HG03175 (cell line): Measurements from ENCODE around the gene HCFC1R1.

Experiments
- ATAC-seq: cut with Tn5 transposase; IDR thresholded peaks from one replicate; pipeline ENCODE4 v1.9.1; 2021; ENCODE audit warnings: mild to moderate bottlenecking, moderate library complexity; ENCODE audit not compliant: unreplicated experiment

The HCFC1R1 gene

DNA sequence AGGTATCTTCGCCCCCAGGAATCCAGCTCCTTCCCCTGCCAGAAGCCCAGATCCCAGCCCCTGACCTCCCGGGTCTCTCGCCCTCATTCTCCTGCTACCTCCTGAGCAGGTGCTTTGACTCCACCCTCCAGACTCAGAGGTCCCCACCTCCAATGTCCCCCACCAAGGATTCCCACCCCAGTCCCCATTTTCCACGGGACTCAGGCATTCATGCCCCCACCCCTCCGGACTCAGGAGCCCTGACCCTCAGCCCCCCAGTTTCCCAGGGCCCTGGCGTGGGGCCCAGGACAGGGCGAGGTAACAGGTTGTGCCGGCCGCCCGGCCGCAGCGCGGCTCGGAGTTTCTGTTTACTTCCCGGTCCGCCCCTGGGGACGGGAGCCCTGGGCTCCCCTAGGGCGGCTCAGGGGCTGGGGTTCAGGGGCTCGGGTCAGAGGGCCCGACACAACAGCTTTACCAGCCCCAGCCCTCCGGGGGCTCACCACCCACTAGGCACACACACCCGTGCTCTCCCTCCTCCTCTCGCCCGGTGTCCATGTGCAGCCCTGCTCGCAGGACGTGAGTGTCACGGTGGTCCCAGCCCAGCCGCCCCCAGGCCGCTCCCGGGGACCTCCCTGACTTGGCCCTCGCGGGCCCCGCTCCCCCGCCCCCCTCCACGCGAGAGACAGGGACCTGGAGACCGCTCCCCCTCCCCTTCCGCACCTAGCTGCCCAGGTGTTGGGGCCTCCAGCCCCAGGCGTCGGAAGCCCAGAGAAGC is 12.4 kb upstream of the HCFC1R1 start:
- no peak for ATAC-seq

DNA sequence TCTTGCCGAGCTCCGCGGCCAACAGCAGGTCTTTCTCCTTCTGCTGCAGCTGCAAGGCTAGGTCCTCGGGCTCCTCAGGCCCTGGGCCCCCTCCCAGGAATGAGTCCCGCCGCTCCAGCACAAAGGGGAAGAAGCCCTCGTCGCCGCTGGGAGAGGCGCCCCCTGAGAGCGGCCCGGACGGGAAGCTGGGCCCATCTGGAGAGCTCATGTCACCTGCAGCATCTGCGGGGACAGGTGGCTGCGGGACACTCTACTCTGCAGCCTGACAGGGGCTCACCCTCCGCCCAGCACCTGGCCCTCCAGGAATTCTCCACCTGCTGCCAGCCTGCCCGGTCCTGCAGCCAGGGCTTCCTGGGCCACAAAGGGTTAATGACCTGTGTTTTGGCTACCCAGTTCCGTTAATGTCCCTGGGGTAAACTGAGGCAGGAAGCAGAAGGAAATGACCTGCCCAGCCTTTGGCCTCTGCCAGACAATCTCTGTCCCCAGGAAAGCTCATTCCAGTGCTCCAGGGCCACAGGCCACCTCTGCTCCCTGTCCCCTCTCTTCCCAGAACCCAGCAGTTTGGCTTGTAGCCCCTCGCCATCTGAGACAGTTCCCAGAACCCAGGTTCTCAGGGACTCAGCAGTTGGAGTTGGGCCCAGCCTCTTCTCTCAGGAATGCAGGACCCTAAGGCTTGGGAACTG is 11.7 kb upstream of the HCFC1R1 start:
- ATAC-seq: no peak

DNA sequence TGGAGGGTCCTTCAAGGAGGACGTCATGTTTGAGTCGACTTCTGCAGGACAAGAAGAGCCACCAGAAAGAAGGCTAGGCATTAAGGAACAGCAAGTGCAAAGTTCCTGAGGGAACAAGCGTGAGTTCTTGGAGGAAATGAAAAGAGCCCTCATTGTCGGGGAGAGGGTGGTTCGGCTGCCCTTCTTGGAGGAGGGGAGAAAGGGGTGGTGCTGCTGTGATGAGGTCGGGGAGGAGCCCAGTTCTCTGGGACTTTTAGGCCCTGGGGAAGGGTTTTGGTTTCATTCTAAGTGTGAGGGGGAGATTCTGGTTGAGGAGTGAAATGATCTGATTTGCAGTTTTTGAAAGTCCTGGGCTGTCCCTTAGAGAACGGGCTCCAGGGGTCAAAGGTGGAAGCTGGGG is 8.9 kb upstream of the HCFC1R1 start:
- ATAC-seq: no peak

DNA sequence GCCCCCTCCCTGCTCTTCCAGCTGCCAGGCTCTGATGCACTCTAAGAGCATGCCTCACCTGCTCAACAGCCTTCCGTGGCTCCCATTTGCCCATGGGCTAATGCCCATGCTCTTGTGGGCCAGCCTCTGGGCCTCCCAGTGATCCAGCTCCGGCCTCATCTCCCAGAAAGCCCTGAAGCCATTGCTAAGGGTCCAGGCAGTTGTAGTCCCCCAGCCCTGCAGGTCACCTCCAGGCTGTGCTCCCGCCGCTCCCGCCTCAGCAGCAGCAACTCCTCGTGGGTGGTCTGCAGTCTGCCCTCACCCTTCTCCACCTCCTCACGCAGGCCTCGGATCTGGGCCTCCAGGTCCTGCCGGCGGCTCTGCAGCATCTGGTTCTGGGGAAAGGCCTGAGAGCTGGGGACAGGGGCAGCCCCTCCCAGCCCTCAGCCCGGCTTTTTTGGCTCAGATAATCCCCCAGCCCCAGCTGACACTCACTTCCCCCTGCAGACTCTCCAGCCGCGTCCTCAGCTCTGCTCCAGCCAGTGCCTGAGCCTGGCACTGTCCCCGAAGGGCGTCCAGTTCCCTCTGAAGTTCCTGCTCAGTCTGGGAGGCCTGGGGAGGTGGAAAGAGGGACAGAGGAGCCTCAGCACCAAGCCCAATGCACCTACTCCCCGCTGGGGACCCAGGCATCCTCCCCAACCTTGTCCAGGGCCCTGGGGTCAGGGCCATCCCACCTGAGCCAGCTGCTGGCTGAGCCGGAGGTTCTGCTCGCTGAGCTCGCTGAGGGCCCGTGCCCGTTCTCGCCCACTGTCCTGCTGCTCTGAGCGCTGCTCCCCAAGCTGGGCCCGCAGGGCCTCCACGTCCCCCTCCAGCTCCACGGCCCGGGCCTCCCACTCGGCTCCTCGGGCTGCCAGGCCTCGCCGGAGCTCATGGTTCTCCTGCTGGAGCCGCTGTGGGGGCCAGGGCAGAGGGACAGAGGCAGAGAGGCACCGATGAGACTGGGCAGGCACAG is 6.8 kb upstream of the HCFC1R1 start:
- ATAC-seq: no peak

DNA sequence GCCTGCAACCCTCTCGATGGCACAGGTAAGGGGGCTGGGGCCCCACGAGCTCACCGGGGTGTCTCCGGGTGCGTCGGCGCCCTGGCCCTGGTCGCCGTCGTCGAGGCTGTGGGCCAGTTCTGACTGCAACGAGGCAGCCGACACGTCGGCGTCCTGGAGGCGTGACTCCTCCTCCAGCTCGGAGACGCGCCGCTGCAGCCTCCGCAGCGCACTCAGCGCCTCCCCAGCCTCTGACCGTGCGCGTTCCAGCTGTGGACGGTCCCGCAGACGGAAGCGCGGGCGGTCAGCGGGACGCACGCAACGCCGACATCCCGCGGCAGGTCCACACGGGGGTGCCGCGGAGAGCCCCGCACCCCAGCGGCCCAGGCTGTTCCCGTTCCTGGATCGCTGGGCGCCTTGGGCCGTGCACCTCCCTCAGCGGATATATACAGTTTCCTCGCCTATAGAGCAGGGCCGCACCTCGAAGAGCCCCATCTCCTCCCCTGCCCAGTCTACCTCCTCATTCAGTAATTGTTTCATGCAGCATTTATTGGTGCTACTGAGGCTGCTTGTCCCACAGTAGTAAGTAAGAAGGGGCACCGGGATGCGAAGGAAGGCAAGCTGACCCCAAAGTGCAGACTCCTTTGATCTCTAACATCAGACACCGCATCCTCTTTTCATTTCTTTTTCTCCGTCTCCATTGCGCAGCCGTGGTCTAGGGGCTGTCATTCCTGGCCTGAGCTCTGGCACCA is 5.9 kb upstream of the HCFC1R1 start:
- ATAC-seq: no peak

DNA sequence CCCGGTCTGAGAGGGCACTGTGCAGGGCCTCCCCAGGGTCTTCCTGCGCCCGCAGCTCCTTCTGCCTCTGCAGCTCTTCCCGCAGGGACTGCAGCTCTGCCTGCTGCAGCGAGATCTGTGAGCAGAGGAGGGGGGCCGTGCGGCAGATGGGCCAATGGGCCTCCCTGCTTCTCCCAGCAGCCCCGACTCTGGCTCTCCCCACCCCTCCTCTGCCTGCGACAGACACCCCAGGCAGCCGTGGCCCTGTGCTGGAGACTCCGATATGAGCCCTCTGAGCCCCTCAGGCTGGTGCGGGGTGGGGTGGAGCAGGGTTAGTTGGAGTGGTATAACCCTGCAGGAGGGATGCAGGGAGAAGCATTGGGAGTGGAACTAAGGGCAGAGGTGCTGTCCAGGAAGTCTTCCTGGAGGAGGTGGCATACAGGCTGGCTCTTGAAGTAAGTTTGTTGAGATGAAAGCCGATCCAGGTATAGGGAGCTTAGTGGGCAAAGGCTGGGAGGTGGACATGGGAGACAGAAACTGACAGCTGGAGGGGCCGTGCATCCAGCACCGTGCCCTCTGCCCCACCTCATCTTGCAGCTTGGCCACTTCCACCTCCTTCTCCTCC is 5.1 kb upstream of the HCFC1R1 start:
- no peak for ATAC-seq

DNA sequence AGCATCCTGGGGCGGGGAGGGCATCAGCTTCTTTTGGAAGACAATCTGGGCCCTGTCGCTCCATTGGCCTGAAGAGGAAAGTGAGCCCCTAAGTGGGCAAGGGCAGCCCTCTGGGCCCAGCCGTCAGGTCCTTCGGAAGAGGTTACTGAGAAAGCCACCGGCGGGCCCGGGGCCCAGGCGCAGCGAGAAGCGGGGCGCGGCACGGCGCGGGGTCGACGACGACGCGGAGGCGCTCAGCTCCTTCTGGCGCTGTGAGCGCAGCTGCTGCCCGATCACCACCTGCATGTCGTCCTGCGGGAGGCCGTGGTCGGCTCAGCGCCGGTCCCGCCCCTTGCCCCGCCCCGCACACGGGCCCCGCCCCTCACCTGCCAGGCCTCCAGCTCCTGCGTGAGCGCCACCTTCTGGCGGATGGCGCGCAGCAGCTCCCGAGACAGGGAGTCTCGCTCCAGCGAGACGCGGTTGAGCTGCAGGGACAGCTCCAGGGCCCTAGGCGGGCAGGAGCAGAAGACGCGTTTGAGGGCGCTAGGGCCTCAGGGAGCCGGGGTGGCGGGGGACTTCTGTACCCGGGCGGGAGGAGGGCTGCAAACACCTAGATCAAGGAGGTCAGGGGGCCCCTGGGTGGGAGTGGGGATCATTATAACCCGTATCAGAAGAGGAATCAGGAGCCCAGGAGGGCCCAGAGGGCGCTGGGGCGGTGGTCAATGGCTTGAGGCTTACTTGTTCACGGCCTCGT is 4.4 kb upstream of the HCFC1R1 start:
- no peak for ATAC-seq

DNA sequence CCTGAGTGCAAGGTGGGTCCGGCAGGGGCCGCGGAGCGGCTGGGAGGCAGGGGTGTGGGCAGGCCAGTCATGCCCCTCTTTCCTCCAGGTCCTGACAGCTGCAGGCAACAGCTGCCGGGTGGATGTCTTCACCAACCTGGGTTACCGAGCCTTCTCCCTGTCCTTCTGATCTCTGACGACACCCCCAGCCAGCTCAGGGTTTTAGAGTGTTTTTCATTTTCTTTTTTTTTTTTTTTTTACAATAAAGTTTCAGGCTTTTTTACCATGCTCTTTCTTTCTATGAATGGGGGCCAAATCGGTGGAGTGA is 3.7 kb upstream of the HCFC1R1 start:
- ATAC-seq: no peak

DNA sequence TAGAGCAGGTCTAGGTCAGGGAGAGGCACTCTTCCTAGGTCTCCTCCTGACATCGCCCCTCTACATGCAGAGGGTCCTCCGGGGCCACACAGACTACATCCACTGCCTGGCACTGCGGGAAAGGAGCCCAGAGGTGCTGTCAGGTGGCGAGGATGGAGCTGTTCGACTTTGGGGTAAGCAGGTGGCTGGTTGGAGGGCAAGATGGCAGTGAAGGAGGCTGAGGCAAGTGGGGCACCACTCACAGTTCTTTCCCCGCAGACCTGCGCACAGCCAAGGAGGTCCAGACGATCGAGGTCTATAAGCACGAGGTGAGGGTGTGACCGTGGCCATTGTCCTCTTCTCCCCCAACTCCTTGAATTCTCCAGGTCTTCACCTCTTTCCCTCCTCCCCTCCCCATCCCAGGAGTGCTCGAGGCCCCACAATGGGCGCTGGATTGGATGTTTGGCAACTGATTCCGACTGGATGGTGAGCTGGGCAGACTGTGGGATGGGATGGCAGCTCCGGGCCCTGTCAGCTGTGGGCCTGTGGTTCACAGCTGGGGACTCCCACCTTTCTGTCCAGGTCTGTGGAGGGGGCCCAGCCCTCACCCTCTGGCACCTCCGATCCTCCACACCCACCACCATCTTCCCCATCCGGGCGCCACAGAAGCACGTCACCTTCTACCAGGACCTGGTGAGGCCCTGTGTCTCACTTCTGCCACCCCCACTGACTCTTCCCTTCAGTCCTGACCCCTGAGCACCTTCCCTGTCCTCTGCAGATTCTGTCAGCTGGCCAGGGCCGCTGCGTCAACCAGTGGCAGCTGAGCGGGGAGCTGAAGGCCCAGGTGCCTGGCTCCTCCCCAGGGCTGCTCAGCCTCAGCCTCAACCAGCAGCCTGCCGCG is 3.1 kb upstream of the HCFC1R1 start:
- ATAC-seq: no peak

DNA sequence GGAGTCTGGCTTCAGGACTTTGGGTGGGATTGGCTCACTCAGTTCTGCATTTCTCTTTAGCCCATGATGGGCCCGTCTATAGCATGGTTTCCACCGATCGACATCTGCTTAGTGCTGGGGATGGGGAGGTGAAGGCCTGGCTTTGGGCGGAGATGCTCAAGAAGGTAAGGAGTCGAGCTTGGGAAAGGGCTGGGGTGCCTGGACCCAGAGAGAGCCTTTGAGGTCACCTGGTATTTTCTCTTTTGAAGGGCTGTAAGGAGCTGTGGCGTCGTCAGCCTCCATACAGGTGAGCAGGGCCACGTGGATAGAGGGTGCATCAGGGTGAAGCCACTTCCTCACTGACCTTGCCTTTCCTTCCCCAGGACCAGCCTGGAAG is 2.2 kb upstream of the HCFC1R1 start:
- no peak for ATAC-seq

DNA sequence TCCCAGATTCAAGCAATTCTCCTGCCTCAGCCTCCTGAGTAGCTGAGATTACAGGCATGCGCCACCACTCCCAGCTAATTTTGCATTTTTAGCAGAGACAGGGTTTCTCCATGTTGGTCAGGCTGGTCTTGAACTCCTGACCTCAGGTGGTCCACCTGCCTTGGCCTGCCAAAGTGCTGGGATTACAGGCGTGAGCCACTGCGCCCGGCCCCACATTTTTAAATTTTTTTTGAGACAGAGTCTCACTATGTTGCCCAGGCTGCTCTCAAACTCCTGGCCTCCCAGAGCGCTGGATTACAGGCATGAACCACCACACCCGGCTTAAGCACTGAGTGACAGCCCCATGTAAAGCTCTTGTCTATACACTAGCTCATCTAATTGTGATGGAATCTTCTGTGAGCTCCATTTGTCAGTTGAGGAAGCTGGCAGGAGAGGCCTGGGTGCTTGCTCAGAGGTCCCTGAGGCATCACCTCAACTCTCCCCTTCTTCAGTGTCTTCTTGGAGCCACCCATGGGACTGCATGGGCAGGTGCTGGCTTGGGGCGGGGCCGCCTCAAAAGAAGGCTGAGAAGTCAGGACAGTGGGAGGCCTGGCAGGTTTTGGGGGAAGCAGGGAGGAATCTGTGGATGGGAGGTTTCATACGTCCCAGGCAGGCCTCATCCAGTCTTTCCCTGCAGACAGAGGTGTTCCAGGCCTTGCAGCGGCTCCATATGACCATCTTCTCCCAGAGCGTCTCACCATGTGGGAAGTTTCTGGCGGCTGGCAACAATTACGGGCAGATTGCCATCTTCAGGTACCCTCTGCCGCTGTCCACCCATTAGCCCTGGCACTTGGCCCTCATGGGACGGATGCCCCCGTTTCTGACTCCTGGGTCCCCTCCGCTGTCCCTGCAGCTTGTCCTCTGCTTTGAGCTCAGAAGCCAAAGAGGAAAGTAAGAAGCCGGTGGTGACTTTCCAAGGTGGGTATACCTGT is 1.6 kb upstream of the HCFC1R1 start:
- ATAC-seq: no peak

DNA sequence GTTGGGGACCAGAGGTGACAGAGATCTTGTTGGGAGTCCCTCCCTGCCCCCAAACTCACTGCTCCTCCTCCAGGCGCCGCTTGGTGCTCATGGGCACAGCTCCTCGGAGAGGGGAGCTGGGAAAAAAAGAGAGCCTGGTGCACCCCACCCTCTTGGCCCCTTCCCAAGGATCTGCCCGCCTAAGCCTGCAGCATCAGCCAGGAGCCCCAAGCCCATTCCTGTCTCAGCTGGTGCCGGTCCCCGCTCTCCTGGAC is 400 bp downstream of the HCFC1R1 start:
- no peak for ATAC-seq

DNA sequence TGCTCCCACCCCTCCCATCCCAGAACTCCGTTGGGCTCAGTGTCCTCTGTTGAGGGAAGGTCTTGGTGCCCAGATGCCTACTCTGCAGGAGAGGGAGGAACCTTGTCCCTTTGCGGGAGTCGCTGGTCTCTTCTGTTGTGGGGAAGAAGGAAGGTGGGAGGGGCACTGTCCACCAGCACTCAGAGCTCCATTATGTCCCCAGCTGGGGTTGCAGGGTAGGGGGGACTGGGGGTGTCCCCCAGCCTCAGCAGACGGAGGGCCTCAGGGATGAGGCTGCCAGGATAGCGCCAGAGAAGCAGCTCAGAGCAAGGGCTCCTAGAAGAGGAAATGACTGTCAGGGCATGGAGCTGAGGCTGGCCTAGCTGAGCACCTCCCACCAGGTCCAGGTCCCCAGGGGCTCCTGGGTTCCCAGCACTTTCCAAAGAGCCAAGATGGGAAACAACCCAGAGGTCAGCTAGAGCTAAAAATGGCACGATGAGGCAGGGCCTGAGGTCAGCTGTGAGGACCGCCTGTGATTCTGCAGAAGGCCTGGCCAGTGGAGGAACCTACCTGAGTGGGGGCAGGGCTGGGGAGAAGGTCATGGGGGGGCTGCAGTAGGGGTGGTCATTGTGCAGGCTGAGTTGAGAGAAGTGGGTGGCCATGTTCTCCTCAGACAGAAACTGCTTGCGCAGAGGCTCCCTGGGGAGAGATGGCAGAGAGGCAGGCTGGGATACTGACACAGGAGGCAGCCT is 893 bp downstream of the HCFC1R1 start:
- no peak for ATAC-seq

DNA sequence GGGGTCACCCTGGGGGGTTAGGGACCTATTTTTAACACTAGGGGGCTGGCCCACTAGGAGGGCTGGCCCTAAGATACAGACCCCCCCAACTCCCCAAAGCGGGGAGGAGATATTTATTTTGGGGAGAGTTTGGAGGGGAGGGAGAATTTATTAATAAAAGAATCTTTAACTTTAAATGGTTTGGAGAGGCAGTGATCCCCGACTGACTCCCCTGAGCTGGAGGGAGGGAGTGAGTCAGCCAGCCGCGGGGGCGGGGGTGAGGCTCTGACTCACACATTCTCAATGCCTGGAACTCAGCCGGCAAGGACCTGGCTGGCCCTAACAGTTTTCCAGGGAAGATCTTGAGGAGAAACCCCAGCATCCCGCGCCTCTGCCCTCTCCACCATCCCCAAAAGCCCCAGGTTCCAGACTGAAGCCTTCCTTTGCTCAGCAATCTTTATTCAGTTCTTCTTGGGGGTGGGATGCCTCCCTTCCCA is 1.5 kb downstream of the HCFC1R1 start:
- ATAC-seq: no peak

DNA sequence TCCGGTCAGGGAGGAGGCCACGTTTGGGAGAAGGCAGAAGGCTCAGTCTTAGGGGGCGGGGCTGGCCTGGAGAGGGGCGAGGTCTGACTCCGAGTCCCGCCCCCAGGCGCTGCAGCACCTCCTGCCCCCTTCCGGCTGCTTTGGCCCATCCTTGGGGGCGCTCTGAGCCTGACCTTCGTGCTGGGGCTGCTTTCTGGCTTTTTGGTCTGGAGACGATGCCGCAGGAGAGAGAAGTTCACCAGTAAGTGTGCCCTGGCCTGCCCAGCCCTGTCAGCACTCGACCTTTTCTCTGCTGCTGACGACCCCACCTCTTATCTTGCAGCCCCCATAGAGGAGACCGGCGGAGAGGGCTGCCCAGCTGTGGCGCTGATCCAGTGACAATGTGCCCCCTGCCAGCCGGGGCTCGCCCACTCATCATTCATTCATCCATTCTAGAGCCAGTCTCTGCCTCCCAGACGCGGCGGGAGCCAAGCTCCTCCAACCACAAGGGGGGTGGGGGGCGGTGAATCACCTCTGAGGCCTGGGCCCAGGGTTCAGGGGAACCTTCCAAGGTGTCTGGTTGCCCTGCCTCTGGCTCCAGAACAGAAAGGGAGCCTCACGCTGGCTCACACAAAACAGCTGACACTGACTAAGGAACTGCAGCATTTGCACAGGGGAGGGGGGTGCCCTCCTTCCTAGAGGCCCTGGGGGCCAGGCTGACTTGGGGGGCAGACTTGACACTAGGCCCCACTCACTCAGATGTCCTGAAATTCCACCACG is 2.1 kb downstream of the HCFC1R1 start:
- no peak for ATAC-seq

DNA sequence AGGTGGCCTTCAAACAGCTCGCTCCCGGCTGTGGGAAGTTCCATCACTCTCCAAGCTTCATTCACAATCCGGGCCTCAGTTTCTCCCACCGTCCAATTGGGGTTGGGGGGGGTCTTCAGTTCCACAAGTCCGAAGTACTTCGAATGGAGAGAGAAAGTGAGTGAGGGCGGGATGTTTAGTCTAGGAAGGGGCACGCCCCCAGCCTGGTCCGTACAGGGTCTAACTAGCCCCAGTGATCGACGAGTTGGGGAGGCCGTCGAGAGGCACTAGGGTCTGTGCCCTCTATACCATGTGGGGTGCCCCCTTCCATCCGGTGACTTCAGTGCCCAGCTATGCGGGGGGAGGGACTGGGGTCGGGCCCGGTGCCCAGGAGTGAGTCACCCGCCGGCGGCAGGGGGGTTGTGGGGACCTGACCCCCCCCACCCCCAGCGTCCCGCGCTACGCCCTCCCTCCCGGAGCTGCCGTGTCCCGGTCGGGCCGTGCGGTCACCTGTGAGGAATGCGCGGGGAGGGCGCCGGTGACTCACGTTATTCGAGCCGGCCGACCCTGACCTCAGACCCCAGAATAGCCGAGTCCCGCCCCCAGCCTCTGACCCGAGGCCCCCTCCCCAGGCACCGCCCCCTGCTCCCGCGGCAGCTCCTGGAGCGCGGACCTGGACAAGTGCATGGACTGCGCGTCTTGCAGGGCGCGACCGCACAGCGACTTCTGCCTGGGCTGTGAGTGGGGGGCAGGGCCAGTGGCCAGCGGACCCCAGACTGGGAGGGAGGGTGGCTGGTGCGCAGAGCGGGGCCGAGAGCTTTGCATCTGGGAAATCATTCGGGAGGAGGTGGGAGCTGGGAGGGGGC is 2.9 kb downstream of the HCFC1R1 start:
- no peak for ATAC-seq
